LHCN-M2 (cell line): ENCODE measurements around the gene OXNAD1. TPM values are rescaled to one million over a fixed set of nuclear protein-coding genes. Genes with fewer than 3 reads are reported as not detected.

Source experiments
- total RNA-seq: library from RNA; depleted of rRNA; stranded (reverse); fragments of >200 nt; gene quantifications from 2 replicates; pipeline ENCODE4 v1.2.3, GENCODE V29; 2014; rRNA removed

Gene OXNAD1
- total RNA-seq, 1 experiment from 2014 or later: 5.5 TPM

Other genes starting within 250 kb of the OXNAD1 start
- 2.1 and 3.1 TPM in 2 replicates for gene GALNT15, start 90.5 kb upstream of the OXNAD1 start, total RNA-seq
- gene DPH3, start 269 bp upstream of the OXNAD1 start, total RNA-seq: 21.7 and 26.9 TPM in 2 replicates
- gene RFTN1, start 248.5 kb downstream of the OXNAD1 start, total RNA-seq: 51.6 and 58.2 TPM in 2 replicates